Measurements from ENCODE around the gene KLHL34.

DNA sequence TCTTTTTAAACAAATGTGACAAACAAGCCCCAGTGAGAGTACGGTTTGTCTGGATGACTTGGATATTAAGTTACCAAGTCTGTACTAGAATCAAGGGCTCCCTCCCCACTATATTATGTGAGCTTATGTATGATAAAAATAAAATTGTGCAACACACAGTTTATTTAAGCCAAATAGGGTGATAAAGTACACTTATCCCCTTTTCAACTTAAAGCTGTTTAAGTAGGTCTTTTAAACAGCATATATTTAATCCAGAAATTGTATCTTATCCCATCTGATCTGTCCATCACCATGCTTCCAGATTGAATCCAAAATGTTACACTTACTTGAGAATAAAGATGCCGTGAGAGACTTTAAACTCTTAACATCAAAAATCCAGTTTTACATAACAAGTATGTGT is 2.0 kb upstream of the KLHL34 start:
- TF ChIP-seq, protein P1, sequence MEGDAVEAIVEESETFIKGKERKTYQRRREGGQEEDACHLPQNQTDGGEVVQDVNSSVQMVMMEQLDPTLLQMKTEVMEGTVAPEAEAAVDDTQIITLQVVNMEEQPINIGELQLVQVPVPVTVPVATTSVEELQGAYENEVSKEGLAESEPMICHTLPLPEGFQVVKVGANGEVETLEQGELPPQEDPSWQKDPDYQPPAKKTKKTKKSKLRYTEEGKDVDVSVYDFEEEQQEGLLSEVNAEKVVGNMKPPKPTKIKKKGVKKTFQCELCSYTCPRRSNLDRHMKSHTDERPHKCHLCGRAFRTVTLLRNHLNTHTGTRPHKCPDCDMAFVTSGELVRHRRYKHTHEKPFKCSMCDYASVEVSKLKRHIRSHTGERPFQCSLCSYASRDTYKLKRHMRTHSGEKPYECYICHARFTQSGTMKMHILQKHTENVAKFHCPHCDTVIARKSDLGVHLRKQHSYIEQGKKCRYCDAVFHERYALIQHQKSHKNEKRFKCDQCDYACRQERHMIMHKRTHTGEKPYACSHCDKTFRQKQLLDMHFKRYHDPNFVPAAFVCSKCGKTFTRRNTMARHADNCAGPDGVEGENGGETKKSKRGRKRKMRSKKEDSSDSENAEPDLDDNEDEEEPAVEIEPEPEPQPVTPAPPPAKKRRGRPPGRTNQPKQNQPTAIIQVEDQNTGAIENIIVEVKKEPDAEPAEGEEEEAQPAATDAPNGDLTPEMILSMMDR (conservative IDR thresholded peaks at IDR 0.05 in 1 of 2, IDR thresholded peaks at IDR 0.05 in 1 of 2; ENCODE audit: extremely low read depth in 1 of 2, insufficient read depth in 1 of 2, low read depth in 1 of 2, low read length in 2 of 2): no peak
- no peak for TF ChIP-seq EZH2 (IDR thresholded peaks at IDR 0.05; ENCODE audit: borderline replicate concordance, low read length)
